Keratinocyte (primary cell): ENCODE measurements around the gene FAM83D.

Experiments used
- EZH2 ChIP-seq: IDR thresholded peaks from one replicate; pipeline ENCODE4 v1.6.1; 2012; ENCODE audit warnings: inconsistent platforms, mild to moderate bottlenecking, low read length, moderate library complexity
- TF ChIP-seq, protein P1 (sequence below), 3 experiments: IDR thresholded peaks in 1 of 3; conservative IDR thresholded peaks in 1 of 3; optimal IDR thresholded peaks in 1 of 3; 2 replicates in 2 of 3; 3 replicates in 1 of 3; pipeline versions ENCODE3 to v1.5.1; 2011; ENCODE audit warnings: low read length in 3 of 3, mild to moderate bottlenecking in 3 of 3, moderate library complexity in 2 of 3, control low read depth in 1 of 3, inconsistent platforms in 1 of 3; ENCODE audit not compliant: insufficient read depth in 2 of 3; ENCODE audit errors: extremely low read depth in 1 of 3

DNA sequence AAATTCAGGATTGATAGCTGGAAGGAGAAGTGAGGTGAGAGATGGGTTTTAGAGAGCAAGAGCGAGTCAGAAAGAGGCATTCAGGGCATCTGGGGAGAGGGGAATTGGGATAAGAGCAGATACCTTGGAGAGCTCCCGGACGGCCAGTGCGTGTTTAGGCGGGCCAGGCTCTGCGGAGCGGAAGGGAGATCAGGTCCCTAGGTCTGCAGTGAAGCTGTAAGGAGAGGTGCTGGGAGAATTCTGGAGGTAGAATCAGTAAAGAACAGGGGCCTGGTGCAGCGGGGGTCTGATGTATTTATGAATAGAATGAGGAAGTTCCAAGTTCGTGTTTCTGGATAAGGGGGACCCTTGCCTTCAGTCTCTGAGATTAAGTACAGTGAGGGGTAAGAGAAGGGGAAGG lies 47.4 kb upstream of the FAM83D start:
- TF ChIP-seq, protein P1, sequence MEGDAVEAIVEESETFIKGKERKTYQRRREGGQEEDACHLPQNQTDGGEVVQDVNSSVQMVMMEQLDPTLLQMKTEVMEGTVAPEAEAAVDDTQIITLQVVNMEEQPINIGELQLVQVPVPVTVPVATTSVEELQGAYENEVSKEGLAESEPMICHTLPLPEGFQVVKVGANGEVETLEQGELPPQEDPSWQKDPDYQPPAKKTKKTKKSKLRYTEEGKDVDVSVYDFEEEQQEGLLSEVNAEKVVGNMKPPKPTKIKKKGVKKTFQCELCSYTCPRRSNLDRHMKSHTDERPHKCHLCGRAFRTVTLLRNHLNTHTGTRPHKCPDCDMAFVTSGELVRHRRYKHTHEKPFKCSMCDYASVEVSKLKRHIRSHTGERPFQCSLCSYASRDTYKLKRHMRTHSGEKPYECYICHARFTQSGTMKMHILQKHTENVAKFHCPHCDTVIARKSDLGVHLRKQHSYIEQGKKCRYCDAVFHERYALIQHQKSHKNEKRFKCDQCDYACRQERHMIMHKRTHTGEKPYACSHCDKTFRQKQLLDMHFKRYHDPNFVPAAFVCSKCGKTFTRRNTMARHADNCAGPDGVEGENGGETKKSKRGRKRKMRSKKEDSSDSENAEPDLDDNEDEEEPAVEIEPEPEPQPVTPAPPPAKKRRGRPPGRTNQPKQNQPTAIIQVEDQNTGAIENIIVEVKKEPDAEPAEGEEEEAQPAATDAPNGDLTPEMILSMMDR (optimal IDR thresholded peaks at IDR 0.05 in 1 of 3, IDR thresholded peaks at IDR 0.05 in 1 of 3, conservative IDR thresholded peaks at IDR 0.05 in 1 of 3; ENCODE audit: extremely low read depth in 1 of 3, insufficient read depth in 2 of 3, low read length in 3 of 3), result no peak
- TF ChIP-seq EZH2, result no peak
